ENCODE results near the gene ADAMTS9.

GRCh38 chr3:64684715-64685261 lies 3.0 kb downstream of the ADAMTS9 start:
- TF ChIP-seq, protein P1, sequence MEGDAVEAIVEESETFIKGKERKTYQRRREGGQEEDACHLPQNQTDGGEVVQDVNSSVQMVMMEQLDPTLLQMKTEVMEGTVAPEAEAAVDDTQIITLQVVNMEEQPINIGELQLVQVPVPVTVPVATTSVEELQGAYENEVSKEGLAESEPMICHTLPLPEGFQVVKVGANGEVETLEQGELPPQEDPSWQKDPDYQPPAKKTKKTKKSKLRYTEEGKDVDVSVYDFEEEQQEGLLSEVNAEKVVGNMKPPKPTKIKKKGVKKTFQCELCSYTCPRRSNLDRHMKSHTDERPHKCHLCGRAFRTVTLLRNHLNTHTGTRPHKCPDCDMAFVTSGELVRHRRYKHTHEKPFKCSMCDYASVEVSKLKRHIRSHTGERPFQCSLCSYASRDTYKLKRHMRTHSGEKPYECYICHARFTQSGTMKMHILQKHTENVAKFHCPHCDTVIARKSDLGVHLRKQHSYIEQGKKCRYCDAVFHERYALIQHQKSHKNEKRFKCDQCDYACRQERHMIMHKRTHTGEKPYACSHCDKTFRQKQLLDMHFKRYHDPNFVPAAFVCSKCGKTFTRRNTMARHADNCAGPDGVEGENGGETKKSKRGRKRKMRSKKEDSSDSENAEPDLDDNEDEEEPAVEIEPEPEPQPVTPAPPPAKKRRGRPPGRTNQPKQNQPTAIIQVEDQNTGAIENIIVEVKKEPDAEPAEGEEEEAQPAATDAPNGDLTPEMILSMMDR (IDR thresholded peaks at IDR 0.05; ENCODE audit: low read depth, low read length): no peak
- no peak for TF ChIP-seq EZH2phosphoT487 (IDR thresholded peaks at IDR 0.05; ENCODE audit: low read depth)

All from OCI-LY3 (cell line).